SK-N-SH (cell line): ENCODE results near the gene CLCN6. TPM values are rescaled to one million over a fixed set of nuclear protein-coding genes. Genes with fewer than 3 reads are reported as not detected.

Experiments
- CTCF ChIA-PET: fragments of 300-600, 350-600 bp; formaldehyde crosslinking; extraction: SDS; loops from one replicate; lab custom pipeline; 2021; lab: Yijun Ruan, JAX
- POLR2A ChIA-PET: fragments of 350-600 bp; sonication (Branson Sonifier 250); formaldehyde crosslinking; extraction: SDS; loops from one replicate; lab custom pipeline; 2020; ENCODE audit warnings: antibody characterized with exemption, inconsistent platforms; lab: Yijun Ruan, JAX
- DNase-seq: peaks from one replicate; pipeline ENCODE4 v3.0.0; 2012
- H2AFZ ChIP-seq: fragments of 200-600 bp; sonication (generic); 2 replicates; pipeline ENCODE4 v1.8.1; 2016; ENCODE audit warnings: antibody characterized with exemption, mild to moderate bottlenecking, low read depth
- H3F3A ChIP-seq: fragments of 200-600 bp; sonication (generic); replicated peaks from 2 replicates; pipeline ENCODE3; 2016; ENCODE audit warnings: antibody characterized with exemption, mild to moderate bottlenecking; ENCODE audit not compliant: insufficient read depth
- H3K27ac ChIP-seq, 2 experiments: fragments of 200-500 bp in 1 of 2; fragments of 200-600 bp in 1 of 2; sonication (Bioruptor generic) in 1 of 2; sonication (generic), shearing (Covaris generic) in 1 of 2; 2 replicates each; pipeline versions ENCODE4 v1.5.1 to v1.6.1; 2014 to 2016; ENCODE audit warnings: low read depth in 2 of 2, inconsistent platforms in 1 of 2, low read length in 1 of 2, mild to moderate bottlenecking in 1 of 2, mixed read lengths in 1 of 2
- H3K27me3 ChIP-seq: fragments of 200-600 bp; sonication (generic), shearing (Covaris generic); 2 replicates; pipeline ENCODE4 v1.6.1; 2016; ENCODE audit warnings: mixed run types; ENCODE audit not compliant: insufficient read depth
- H3K36me3 ChIP-seq, 2 experiments: fragments of 200-500 bp in 1 of 2; fragments of 200-600 bp in 1 of 2; sonication (Bioruptor generic) in 1 of 2; sonication (generic) in 1 of 2; replicated peaks in 1 of 2; 2 replicates each; pipeline versions ENCODE3 to v1.5.1; 2014 to 2016; ENCODE audit warnings: low read length in 1 of 2, mild to moderate bottlenecking in 1 of 2; ENCODE audit not compliant: insufficient read depth in 2 of 2, control insufficient read depth in 1 of 2
- H3K4me1 ChIP-seq, 2 experiments: fragments of 200-500 bp in 1 of 2; fragments of 200-600 bp in 1 of 2; sonication (Bioruptor generic) in 1 of 2; sonication (generic), shearing (Covaris generic) in 1 of 2; 2 replicates each; pipeline versions ENCODE4 v1.5.1 to v1.6.1; 2014 to 2016; ENCODE audit warnings: low read depth in 1 of 2, low read length in 1 of 2, mixed run types in 1 of 2; ENCODE audit not compliant: insufficient read depth in 2 of 2, control insufficient read depth in 1 of 2
- H3K4me2 ChIP-seq: fragments of 200-600 bp; sonication (generic), shearing (Covaris generic); 2 replicates; pipeline ENCODE4 v1.6.1; 2017; ENCODE audit warnings: mixed run types
- H3K4me3 ChIP-seq, 2 experiments: fragments of 200-500 bp in 1 of 2; fragments of 200-600 bp in 1 of 2; sonication (Bioruptor generic) in 1 of 2; sonication (generic), shearing (Covaris generic) in 1 of 2; 2 replicates each; pipeline versions ENCODE4 v1.5.1 to v1.8.1; 2014 to 2016; ENCODE audit warnings: low read depth in 2 of 2, inconsistent platforms in 1 of 2, low read length in 1 of 2, mild to moderate bottlenecking in 1 of 2, mixed read lengths in 1 of 2, moderate library complexity in 1 of 2
- H3K79me2 ChIP-seq: fragments of 200-600 bp; sonication (generic); 2 replicates; pipeline ENCODE4 v1.8.1; 2017; ENCODE audit warnings: mild to moderate bottlenecking; ENCODE audit not compliant: insufficient read depth
- H3K9ac ChIP-seq: fragments of 200-600 bp; sonication (generic); 2 replicates; pipeline ENCODE4 v1.6.1; 2017; ENCODE audit warnings: mixed run types
- H3K9me2 ChIP-seq: fragments of 200-600 bp; sonication (generic); 2 replicates; pipeline ENCODE4 v1.6.1; 2017; ENCODE audit warnings: mixed run types
- H3K9me3 ChIP-seq: fragments of 200-600 bp; sonication (generic); 2 replicates; pipeline ENCODE4 v1.6.1; 2017; ENCODE audit warnings: mixed run types, mild to moderate bottlenecking, moderate library complexity
- H4K20me1 ChIP-seq: fragments of 200-600 bp; sonication (generic); 2 replicates; pipeline ENCODE4 v1.6.1; 2017; ENCODE audit warnings: mild to moderate bottlenecking, mixed run types; ENCODE audit not compliant: insufficient read depth
- CHD2 ChIP-seq: fragments of 150-350 bp; IDR thresholded peaks from 2 replicates; pipeline ENCODE4 v1.6.1; 2018; ENCODE audit warnings: low read length; ENCODE audit not compliant: partially characterized antibody
- EP300 ChIP-seq, 2 experiments: IDR thresholded peaks; 2 replicates each; pipeline versions ENCODE4 v1.4.0 to v1.6.1; 2012; ENCODE audit warnings: borderline replicate concordance in 1 of 2, low read depth in 1 of 2, low read length in 1 of 2
- FOSL2 ChIP-seq: IDR thresholded peaks from 2 replicates; pipeline ENCODE4 v1.4.0; 2012; ENCODE audit warnings: low read depth, mild to moderate bottlenecking, moderate library complexity, borderline replicate concordance
- FOXJ3 ChIP-seq: sonication (generic); formaldehyde crosslinking; IDR thresholded peaks from 2 replicates; pipeline ENCODE4 v1.5.1; 2020; ENCODE audit warnings: mild to moderate bottlenecking, missing genetic modification reagents
- FOXM1 ChIP-seq: IDR thresholded peaks from 2 replicates; pipeline ENCODE4 v1.4.0; 2012; ENCODE audit warnings: low read depth, mild to moderate bottlenecking
- GATA2 ChIP-seq: sonication (generic); formaldehyde crosslinking; IDR thresholded peaks from 2 replicates; pipeline ENCODE4 v1.5.0; 2020; ENCODE audit warnings: mild to moderate bottlenecking, missing genetic modification reagents
- JUND ChIP-seq: IDR thresholded peaks from 2 replicates; pipeline ENCODE4 v1.4.0; 2012
- MEF2A ChIP-seq: IDR thresholded peaks from 2 replicates; pipeline ENCODE4 v1.4.0; 2012; ENCODE audit warnings: low read depth, borderline replicate concordance
- MXI1 ChIP-seq: IDR thresholded peaks from 2 replicates; pipeline ENCODE4 v1.6.1; 2012; ENCODE audit warnings: mild to moderate bottlenecking, low read depth, low read length, improper control_type of control experiment
- NFIC ChIP-seq: IDR thresholded peaks from 2 replicates; pipeline ENCODE4 v1.4.0; 2012; ENCODE audit warnings: borderline replicate concordance
- RCOR1 ChIP-seq: fragments of 150-350 bp; IDR thresholded peaks from 2 replicates; pipeline ENCODE4 v1.6.1; 2017; ENCODE audit warnings: antibody characterized with exemption, low read length
- REST ChIP-seq: IDR thresholded peaks from 2 replicates; pipeline ENCODE4 v1.6.1; 2012; ENCODE audit warnings: mild to moderate bottlenecking, low read depth, low read length, moderate library complexity
- RFX5 ChIP-seq: IDR thresholded peaks from 2 replicates; pipeline ENCODE4 v1.6.1; 2012; ENCODE audit warnings: mild to moderate bottlenecking, improper control_type of control experiment, low read length
- SMC3 ChIP-seq: IDR thresholded peaks from 2 replicates; pipeline ENCODE4 v1.6.1; 2012; ENCODE audit warnings: low read depth, low read length, improper control_type of control experiment
- TAF1 ChIP-seq: IDR thresholded peaks from 2 replicates; pipeline ENCODE4 v1.6.1; 2012; ENCODE audit warnings: low read depth, mild to moderate bottlenecking, low read length, moderate library complexity, borderline replicate concordance
- USF1 ChIP-seq: IDR thresholded peaks from 2 replicates; pipeline ENCODE4 v1.4.0; 2012; ENCODE audit warnings: low read depth, borderline replicate concordance
- YY1 ChIP-seq: IDR thresholded peaks from 2 replicates; pipeline ENCODE4 v1.4.0; 2012; ENCODE audit warnings: low read depth, mild to moderate bottlenecking
- WGBS: methylation state at CpG from one replicate; pipeline ENCODE4 v1.1.6; 2017; ENCODE audit warnings: low lambda C conversion rate; 5-methylcytosine and 5-hydroxymethylcytosine counted together
- polyA plus RNA-seq, 3 experiments: library from polyadenylated mRNA; depleted of rRNA; stranded (reverse); fragments of >200 nt; gene quantifications; 2 replicates each; pipeline ENCODE4 v1.2.3, GENCODE V29; 2012
- TF ChIP-seq, protein P1 (sequence below): fragments of 200-600 bp; sonication (generic); IDR thresholded peaks from 2 replicates; pipeline ENCODE4 v1.6.1; 2017; ENCODE audit warnings: antibody characterized with exemption, mild to moderate bottlenecking, moderate library complexity
- TF ChIP-seq, protein P2 (sequence below): fragments of 150-350 bp; IDR thresholded peaks from 2 replicates; pipeline ENCODE4 v1.6.1; 2016; ENCODE audit warnings: mild to moderate bottlenecking, low read depth, low read length

The CLCN6 gene
- polyA plus RNA-seq, 1 of the 3 experiments (the other 2 are of a cell fraction), result 7.4 TPM

GRCh38 chr1:11882814-11883538 is 77.0 kb downstream of the CLCN6 start:
- H2AFZ ChIP-seq, result no peak overlapping the region
- H3K9ac ChIP-seq, result no peak overlapping the region
- H3K9me3 ChIP-seq, result no peaks in the 10 kb centered on the region
- H3K9me2 ChIP-seq, result no peaks in the 10 kb centered on the region
- no peak overlapping the region for H3K4me2 ChIP-seq
- no peaks in the 10 kb centered on the region for H3K27me3 ChIP-seq
- H4K20me1 ChIP-seq, result no peaks in the 10 kb centered on the region
- ChIA-PET CTCF (interaction anchor here (1.3 to 4.6 kb wide), 6 partner anchors 8 to 84 kb away, joined by 4 to 42 read pairs (median 6); no protein-coding TSS in a partner anchor), POLR2A (interaction anchor here (1.1 to 2.1 kb wide), 4 partner anchors 25 to 77 kb away, joined by 4 to 15 read pairs (median 6); partner anchors contain the start of genes CLCN6, MTHFR and NPPA)
- no peak overlapping the region for H3K4me3 ChIP-seq
- H3K27ac ChIP-seq, result peak overlapping the region in 1 of 2 experiments; percentile 99; a peak in 2 of 4 replicates
- no peaks in the 10 kb centered on the region for H3K79me2 ChIP-seq
- TF ChIP-seq RCOR1 (peak; percentile 67), EP300 (IDR thresholded peaks at IDR 0.05; ENCODE audit: borderline replicate concordance in 1 of 2, low read depth in 1 of 2, low read length in 1 of 2) (peak in 1 of 2 experiments; percentile 51; a peak in 2 of 4 replicates), FOXJ3 (CRISPR knock-in tag) (no peak), JUND (no peak), REST (no peak), MXI1 (peak; percentile 71), TAF1 (no peak), RFX5 (no peak), NFIC (no peak), FOXM1 (no peak), CHD2 (peak; percentile 25), GATA2 (CRISPR knock-in tag) (peak; percentile 62)
- 56% methylated on average over 12 of the region's 13 CpGs for WGBS
- peak; percentile 78 for DNase-seq
- peaks cover 0 to 57% of the 10 kb centered on the region in 2 experiments; a peak in 2 of 4 replicates for H3K4me1 ChIP-seq
- no peaks in the 10 kb centered on the region for H3K36me3 ChIP-seq
- H3F3A ChIP-seq, result no peaks in the 10 kb centered on the region

GRCh38 chr1:11885916-11886315 is 79.9 kb downstream of the CLCN6 start:
- Histone ChIP-seq H3K36me3 (no peaks in the 10 kb centered on the region), H3K4me1 (peaks cover 0 to 31% of the 10 kb centered on the region in 2 experiments; a peak in 2 of 4 replicates), H3K9ac (no peak overlapping the region), H3K9me2 (no peaks in the 10 kb centered on the region), H4K20me1 (no peaks in the 10 kb centered on the region), H2AFZ (no peak overlapping the region), H3K9me3 (no peaks in the 10 kb centered on the region), H3K27me3 (no peaks in the 10 kb centered on the region), H3K27ac (no peak overlapping the region), H3K79me2 (no peaks in the 10 kb centered on the region), H3F3A (no peaks in the 10 kb centered on the region), H3K4me3 (no peak overlapping the region), H3K4me2 (no peak overlapping the region)
- ChIA-PET CTCF (interaction anchor here (2.8 to 5.3 kb wide), 2 partner anchors 22 to 46 kb away, joined by 7 to 48 read pairs; no protein-coding TSS in a partner anchor), POLR2A (interaction anchor here (0.6 kb wide), 1 partner anchor 83 kb away, joined by 7 read pairs; no protein-coding TSS in a partner anchor)
- 46% methylated on average over 6 of the region's 6 CpGs for WGBS
- no peak for DNase-seq
- no peak for TF ChIP-seq JUND
- TF ChIP-seq USF1, result no peak
- TF ChIP-seq TAF1, result no peak
- no peak for TF ChIP-seq SMC3
- no peak for TF ChIP-seq GATA2 (CRISPR knock-in tag)
- no peak for TF ChIP-seq YY1
- no peak for TF ChIP-seq MEF2A
- TF ChIP-seq, protein P1, sequence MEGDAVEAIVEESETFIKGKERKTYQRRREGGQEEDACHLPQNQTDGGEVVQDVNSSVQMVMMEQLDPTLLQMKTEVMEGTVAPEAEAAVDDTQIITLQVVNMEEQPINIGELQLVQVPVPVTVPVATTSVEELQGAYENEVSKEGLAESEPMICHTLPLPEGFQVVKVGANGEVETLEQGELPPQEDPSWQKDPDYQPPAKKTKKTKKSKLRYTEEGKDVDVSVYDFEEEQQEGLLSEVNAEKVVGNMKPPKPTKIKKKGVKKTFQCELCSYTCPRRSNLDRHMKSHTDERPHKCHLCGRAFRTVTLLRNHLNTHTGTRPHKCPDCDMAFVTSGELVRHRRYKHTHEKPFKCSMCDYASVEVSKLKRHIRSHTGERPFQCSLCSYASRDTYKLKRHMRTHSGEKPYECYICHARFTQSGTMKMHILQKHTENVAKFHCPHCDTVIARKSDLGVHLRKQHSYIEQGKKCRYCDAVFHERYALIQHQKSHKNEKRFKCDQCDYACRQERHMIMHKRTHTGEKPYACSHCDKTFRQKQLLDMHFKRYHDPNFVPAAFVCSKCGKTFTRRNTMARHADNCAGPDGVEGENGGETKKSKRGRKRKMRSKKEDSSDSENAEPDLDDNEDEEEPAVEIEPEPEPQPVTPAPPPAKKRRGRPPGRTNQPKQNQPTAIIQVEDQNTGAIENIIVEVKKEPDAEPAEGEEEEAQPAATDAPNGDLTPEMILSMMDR, result no peak
- TF ChIP-seq FOSL2, result no peak
- TF ChIP-seq, protein P2, sequence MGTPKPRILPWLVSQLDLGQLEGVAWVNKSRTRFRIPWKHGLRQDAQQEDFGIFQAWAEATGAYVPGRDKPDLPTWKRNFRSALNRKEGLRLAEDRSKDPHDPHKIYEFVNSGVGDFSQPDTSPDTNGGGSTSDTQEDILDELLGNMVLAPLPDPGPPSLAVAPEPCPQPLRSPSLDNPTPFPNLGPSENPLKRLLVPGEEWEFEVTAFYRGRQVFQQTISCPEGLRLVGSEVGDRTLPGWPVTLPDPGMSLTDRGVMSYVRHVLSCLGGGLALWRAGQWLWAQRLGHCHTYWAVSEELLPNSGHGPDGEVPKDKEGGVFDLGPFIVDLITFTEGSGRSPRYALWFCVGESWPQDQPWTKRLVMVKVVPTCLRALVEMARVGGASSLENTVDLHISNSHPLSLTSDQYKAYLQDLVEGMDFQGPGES, result no peak
